ENCODE data around the gene ERBIN. TPM values are rescaled to one million over a fixed set of nuclear protein-coding genes. Genes with fewer than 3 reads are reported as not detected.

ERBIN gene
- total and polyA plus RNA-seq, 2 of the 8 experiments (the other 6 are each of a cell fraction or from before 2014, with no cell fraction given): 7.7 to 33.2 TPM

DNA sequence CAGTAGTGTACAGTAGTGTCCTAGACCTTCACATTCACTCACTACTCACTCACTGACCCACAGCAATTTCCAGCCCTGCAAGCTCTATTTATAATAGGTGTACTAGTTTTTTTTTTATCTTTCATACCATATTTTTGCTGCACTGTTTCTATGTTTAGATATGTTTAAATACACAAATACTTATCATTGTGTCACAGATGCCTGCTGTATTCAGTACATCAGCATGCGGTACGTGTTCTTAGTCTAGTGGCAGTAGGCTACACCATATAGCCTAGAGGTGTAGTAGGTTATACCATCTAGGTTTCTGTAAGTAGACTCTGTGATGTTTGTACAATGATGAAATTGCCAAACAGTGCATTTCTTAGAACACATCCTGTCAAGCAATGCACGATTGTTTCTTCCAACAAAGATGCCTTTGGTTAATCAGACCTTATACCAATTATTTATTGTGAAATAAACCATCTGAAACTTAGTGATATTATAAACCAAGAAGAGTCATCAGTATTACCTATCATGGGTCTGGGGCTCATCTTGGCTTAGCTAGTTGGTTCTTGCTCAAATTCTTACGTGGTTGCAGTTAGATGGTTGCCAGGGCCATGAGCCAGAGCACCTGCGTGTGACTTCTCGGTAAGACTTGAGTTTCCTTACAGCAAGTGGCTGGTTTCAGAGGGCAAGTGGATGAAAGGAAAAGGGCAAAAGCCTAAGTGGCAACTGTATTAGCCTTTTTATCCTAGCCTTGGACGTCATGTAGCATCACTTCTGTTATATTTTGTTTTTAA lies 41.1 kb downstream of the ERBIN start:
- Histone ChIP-seq H4K8ac (ENCODE audit: extremely low read depth, insufficient read depth, low read length) (no peak overlapping the region), H3K23me2 (ENCODE audit: low read depth, low read length) (no peaks in the 10 kb centered on the region), H2BK12ac (ENCODE audit: low read depth, low read length) (no peak overlapping the region), H3K36me3 (ENCODE audit: control insufficient read depth in 2 of 4, insufficient read depth in 4 of 4, low read length in 3 of 4) (no peaks in the 10 kb centered on the region; a peak in 1 of 8 replicates), H2BK15ac (ENCODE audit: low read length) (no peak overlapping the region), H3K56ac (replicated peaks; ENCODE audit: insufficient read length, low read depth, low read length) (no peak overlapping the region), H3K23ac (ENCODE audit: insufficient read length) (no peak overlapping the region), H4K91ac (replicated peaks; ENCODE audit: insufficient read length, low read length) (no peak overlapping the region), H4K5ac (ENCODE audit: insufficient read length, low read depth, low read length) (no peak overlapping the region), H2BK120ac (replicated peaks; ENCODE audit: low read depth, low read length) (no peak overlapping the region), H3K4me2 (ENCODE audit: insufficient read depth in 1 of 2, low read depth in 2 of 2, low read length in 2 of 2) (no peak overlapping the region), H2AFZ (ENCODE audit: low read length) (no peak overlapping the region), H3K4ac (replicated peaks; ENCODE audit: insufficient read length, low read depth, low read length) (no peak overlapping the region), H3K79me1 (ENCODE audit: low read depth, low read length) (no peaks in the 10 kb centered on the region), H3K27me3 (replicated peaks in 1 of 4; ENCODE audit: control insufficient read depth in 3 of 4, extremely low read depth in 1 of 4, insufficient read depth in 3 of 4, low read length in 3 of 4) (no peaks in the 10 kb centered on the region), H2BK20ac (ENCODE audit: low read length) (no peak overlapping the region), H3K18ac (ENCODE audit: extremely low read depth, low read length) (no peak overlapping the region), H2BK5ac (ENCODE audit: low read depth, low read length) (no peak overlapping the region), H3K79me2 (ENCODE audit: control insufficient read depth in 1 of 2, insufficient read depth in 2 of 2, low read length in 2 of 2) (peaks cover 9 to 90% of the 10 kb centered on the region in 2 experiments; a peak in 3 of 4 replicates), H4K20me1 (replicated peaks in 1 of 2; ENCODE audit: control insufficient read depth in 1 of 2, insufficient read depth in 2 of 2, low read length in 2 of 2) (peaks cover 5 to 6% of the 10 kb centered on the region in 2 experiments), H3K14ac (ENCODE audit: insufficient read length) (no peak overlapping the region), H3K9me3 (ENCODE audit: insufficient read depth in 2 of 2, low read depth in 1 of 2, low read length in 1 of 2) (no peaks in the 10 kb centered on the region), H3K9ac (replicated peaks in 1 of 4; ENCODE audit: extremely low read depth in 1 of 4, low read depth in 3 of 4, low read length in 3 of 4) (no peak overlapping the region), H2AK5ac (ENCODE audit: low read depth, low read length) (no peak overlapping the region), H3K4me1 (replicated peaks in 1 of 4; ENCODE audit: control insufficient read depth in 3 of 4, insufficient read depth in 4 of 4, low read length in 3 of 4) (no peaks in the 10 kb centered on the region), H3K4me3 (ENCODE audit: extremely low read depth in 1 of 4, insufficient read depth in 2 of 4, low read depth in 3 of 4, low read length in 4 of 4) (no peak overlapping the region), H3K27ac (ENCODE audit: low read depth, low read length) (no peak overlapping the region)
- DNase-seq (ENCODE audit: low read depth in 1 of 2, low spot score in 2 of 2): no peak
- ChIA-PET POLR2A (ENCODE audit: partially characterized antibody) (interaction anchor here (0.6 kb wide), 1 partner anchor 260 kb away, joined by 4 read pairs; no protein-coding TSS in a partner anchor), CTCF (ENCODE audit: partially characterized antibody) (no interaction called here)
- no peak for FAIRE-seq
- TF ChIP-seq CHD1 (IDR thresholded peaks at IDR 0.05; ENCODE audit: low read depth, low read length) (no peak), POLR2AphosphoS5 (IDR thresholded peaks at IDR 0.05; ENCODE audit: low read depth, low read length) (no peak), MAFK (IDR thresholded peaks at IDR 0.05; ENCODE audit: low read depth, low read length) (no peak), BRCA1 (IDR thresholded peaks at IDR 0.05; ENCODE audit: low read depth, low read length) (no peak)
- TF ChIP-seq, protein P1, sequence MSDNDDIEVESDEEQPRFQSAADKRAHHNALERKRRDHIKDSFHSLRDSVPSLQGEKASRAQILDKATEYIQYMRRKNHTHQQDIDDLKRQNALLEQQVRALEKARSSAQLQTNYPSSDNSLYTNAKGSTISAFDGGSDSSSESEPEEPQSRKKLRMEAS (IDR thresholded peaks at IDR 0.05): no peak
- 89% methylated on average over 7 of the region's 7 CpGs; no CpG with 5 or more reads in 1 of the 2 experiments for WGBS, 2 experiments (ENCODE audit: extremely low coverage in 1 of 2, insufficient coverage in 1 of 2, insufficient read length in 1 of 2, insufficient replicate concordance in 2 of 2, low coverage in 1 of 2, low lambda C conversion rate in 2 of 2, missing lambda C conversion rate in 1 of 2)
